Neutrophil (primary cell): ENCODE results near the gene THSD4.

ENCODE experiments used
- H3K27ac ChIP-seq: fragments of 200-600 bp; sonication (generic); 2 replicates; pipeline ENCODE4 v1.5.1; 2016; ENCODE audit warnings: mild to moderate bottlenecking, moderate library complexity
- H3K27me3 ChIP-seq: fragments of 200-600 bp; sonication (generic); 2 replicates; pipeline ENCODE4 v1.6.0; 2016; ENCODE audit warnings: mild to moderate bottlenecking
- H3K36me3 ChIP-seq: fragments of 200-600 bp; sonication (generic); 2 replicates; pipeline ENCODE4 v1.5.1; 2017
- H3K4me1 ChIP-seq, 2 experiments: fragments of 200-600 bp in 1 of 2; sonication (generic) in 1 of 2; 1 replicate in 1 of 2; 2 replicates in 1 of 2; pipeline versions ENCODE4 v1.5.1 to v1.6.1; 2013 to 2016; ENCODE audit warnings: low read depth in 1 of 2, low read length in 1 of 2, mild to moderate bottlenecking in 1 of 2, moderate library complexity in 1 of 2; ENCODE audit not compliant: control insufficient read depth in 1 of 2, insufficient read depth in 1 of 2
- H3K4me3 ChIP-seq, 2 experiments: fragments of 200-600 bp in 1 of 2; sonication (generic) in 1 of 2; 1 replicate in 1 of 2; 2 replicates in 1 of 2; pipeline ENCODE4 v1.5.1; 2013 to 2016; ENCODE audit warnings: low read depth in 1 of 2, low read length in 1 of 2, mild to moderate bottlenecking in 1 of 2, moderate library complexity in 1 of 2
- H3K9me3 ChIP-seq: fragments of 200-600 bp; sonication (generic); 2 replicates; pipeline ENCODE4 v1.5.1; 2016
- TF ChIP-seq, protein P1 (sequence below): fragments of 200-600 bp; sonication (generic); IDR thresholded peaks from 2 replicates; pipeline ENCODE4 v1.5.1; 2016; ENCODE audit warnings: antibody characterized with exemption

Gene THSD4

DNA sequence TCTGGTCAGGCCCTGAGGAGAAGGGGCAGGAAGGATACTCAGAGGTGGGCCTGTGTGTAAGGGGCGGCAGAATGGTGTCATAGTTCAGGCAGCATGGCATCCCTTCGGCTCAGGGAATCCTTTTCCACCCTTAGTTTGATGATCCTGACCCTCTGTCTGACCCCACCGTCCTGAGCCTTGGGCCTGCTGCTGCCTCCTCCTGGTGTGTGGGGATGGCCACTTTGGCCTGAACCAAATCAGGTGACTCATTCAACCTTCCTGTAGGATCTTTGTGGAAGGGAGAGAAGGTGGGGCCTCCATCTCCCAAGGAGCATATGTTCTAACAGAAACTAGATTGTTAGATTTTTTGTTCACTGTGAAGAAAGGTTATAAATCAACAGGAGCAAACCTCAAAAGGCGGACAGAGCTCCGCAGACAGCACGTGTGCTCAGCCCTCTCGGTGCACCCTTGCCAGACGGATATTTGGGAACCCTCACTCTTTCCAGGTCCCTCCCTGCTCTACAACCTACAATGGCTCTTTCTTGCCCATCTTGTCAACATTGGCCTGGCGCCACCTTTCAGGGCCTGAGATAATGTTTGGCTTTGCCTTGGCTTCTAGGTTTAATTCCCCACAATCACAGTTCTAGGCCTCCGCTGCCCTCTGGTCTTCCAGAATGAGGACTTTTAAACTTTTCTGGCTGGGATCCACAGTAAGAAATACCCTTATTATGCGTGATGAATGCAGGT lies 21.7 kb downstream of the THSD4 start:
- Histone ChIP-seq H3K27me3 (peaks cover 22% of the 10 kb centered on the region), H3K27ac (no peak overlapping the region), H3K9me3 (no peaks in the 10 kb centered on the region), H3K4me3 (no peak overlapping the region), H3K36me3 (no peaks in the 10 kb centered on the region), H3K4me1 (no peaks in the 10 kb centered on the region)
- TF ChIP-seq, protein P1, sequence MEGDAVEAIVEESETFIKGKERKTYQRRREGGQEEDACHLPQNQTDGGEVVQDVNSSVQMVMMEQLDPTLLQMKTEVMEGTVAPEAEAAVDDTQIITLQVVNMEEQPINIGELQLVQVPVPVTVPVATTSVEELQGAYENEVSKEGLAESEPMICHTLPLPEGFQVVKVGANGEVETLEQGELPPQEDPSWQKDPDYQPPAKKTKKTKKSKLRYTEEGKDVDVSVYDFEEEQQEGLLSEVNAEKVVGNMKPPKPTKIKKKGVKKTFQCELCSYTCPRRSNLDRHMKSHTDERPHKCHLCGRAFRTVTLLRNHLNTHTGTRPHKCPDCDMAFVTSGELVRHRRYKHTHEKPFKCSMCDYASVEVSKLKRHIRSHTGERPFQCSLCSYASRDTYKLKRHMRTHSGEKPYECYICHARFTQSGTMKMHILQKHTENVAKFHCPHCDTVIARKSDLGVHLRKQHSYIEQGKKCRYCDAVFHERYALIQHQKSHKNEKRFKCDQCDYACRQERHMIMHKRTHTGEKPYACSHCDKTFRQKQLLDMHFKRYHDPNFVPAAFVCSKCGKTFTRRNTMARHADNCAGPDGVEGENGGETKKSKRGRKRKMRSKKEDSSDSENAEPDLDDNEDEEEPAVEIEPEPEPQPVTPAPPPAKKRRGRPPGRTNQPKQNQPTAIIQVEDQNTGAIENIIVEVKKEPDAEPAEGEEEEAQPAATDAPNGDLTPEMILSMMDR, result no peak

DNA sequence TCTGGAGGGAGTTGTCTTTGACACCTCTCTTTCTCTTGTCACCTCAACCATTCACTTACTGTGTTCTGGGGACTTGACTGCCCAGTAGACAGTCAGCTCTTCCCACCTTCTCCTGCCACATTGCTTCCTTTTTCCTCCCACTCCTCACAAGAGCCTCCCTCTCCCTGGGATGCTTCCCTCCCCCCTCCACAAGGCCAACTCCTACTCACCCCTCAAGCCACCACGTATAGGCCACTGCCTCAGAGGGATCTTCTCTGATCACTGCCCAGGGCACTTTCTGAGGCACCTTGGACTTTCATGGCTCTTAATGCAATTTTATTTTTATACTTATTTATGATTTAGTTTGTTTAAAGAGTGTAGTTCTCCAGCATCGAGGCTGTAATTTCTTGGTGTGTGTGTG lies 23.2 kb downstream of the THSD4 start:
- H3K36me3 ChIP-seq, result no peaks in the 10 kb centered on the region
- no peaks in the 10 kb centered on the region for H3K9me3 ChIP-seq
- TF ChIP-seq, protein P1, result no peak
- H3K27ac ChIP-seq, result no peak overlapping the region
- H3K27me3 ChIP-seq, result peaks cover 25% of the 10 kb centered on the region
- no peaks in the 10 kb centered on the region for H3K4me1 ChIP-seq
- H3K4me3 ChIP-seq, result no peak overlapping the region

DNA sequence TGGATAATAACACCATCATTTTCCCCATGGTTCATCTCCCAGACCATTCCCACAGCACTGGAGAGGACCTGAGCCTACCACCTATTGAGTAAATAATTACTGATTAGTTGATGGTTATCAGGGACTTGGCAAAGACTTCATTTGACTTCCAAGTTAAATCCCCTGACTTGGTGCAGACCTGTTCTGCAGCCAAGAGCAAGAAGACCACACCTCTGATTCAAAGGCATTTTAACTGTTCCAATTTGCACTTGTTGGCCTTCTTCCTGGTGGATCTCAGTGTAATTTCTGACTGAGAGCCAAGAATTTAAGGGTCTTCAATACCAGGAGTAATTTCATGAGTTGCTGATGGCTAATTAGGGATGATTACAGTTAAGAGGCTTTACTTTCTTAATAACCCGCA lies 24.0 kb downstream of the THSD4 start:
- no peaks in the 10 kb centered on the region for H3K36me3 ChIP-seq
- TF ChIP-seq, protein P1, result no peak
- no peak overlapping the region for H3K27ac ChIP-seq
- H3K4me1 ChIP-seq, result no peaks in the 10 kb centered on the region
- peaks cover 28% of the 10 kb centered on the region for H3K27me3 ChIP-seq
- no peaks in the 10 kb centered on the region for H3K9me3 ChIP-seq
- no peak overlapping the region for H3K4me3 ChIP-seq

DNA sequence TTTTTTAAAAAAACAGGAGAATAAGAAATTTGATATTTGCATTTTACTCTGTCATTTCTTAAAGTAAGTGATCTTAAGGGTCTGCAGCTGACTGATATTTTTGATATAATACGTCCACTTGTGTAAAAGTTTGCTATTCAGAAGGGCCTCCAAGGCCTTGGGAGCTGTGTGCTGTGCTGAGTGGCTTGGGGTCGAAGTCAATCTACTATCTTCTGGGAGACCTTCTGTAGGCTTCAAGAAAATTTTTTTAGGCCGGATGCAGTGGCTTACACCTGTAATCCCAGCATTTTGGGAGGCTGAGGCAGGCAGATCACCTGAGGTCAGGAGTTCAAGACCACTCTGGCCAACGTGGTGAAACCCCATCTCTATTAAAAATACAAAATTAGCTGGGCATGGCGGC lies 26.3 kb downstream of the THSD4 start:
- H3K27ac ChIP-seq, result no peak overlapping the region
- no peak overlapping the region for H3K4me3 ChIP-seq
- H3K27me3 ChIP-seq, result peaks cover 30% of the 10 kb centered on the region
- no peaks in the 10 kb centered on the region for H3K36me3 ChIP-seq
- H3K4me1 ChIP-seq, result no peaks in the 10 kb centered on the region
- TF ChIP-seq, protein P1, result no peak
- no peaks in the 10 kb centered on the region for H3K9me3 ChIP-seq

DNA sequence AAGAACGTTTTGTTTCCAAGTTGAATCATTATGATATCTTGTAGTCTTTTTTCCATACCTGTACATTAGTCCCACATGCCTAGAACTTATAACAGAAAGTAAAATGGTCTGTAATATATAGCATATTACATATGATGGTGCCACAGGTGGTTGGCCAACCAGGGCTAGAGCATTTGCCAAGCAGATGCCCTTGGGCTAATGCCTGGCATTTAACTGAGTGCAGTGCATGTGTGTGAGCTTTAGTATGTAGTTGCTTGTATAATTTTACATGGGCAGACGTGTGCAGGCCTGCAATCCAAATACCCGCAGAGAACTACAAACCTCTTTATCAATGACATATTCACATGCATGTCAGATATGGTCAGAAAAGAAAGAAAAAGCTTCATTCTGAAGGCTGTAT lies 27.5 kb downstream of the THSD4 start:
- TF ChIP-seq, protein P1, result no peak
- H3K27me3 ChIP-seq, result peaks cover 33% of the 10 kb centered on the region
- H3K9me3 ChIP-seq, result no peaks in the 10 kb centered on the region
- H3K36me3 ChIP-seq, result no peaks in the 10 kb centered on the region
- no peaks in the 10 kb centered on the region for H3K4me1 ChIP-seq
- no peak overlapping the region for H3K27ac ChIP-seq
- H3K4me3 ChIP-seq, result no peak overlapping the region
